ENCODE measurements around the gene MPST.

DNA sequence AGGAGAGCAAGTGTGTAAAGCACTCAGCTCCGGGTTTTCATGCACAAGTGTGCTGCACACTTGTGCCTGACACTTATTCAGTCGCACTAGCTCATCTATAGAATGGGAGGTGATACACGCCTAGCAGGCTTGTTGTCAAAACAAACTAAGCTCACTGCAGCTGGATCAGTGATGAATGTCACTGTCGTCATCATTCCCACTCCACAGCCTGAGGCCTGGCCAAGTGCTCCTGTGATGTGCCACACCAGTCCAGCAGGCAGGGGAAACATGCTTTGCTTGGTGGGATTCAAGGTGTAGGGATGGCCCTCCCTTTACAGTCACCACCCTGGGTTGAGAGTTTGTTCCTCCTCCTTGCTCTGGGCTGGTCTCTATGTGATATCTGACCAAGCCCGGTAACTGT lies 6.8 kb downstream of the MPST start:
- TF ChIP-seq, protein P1, sequence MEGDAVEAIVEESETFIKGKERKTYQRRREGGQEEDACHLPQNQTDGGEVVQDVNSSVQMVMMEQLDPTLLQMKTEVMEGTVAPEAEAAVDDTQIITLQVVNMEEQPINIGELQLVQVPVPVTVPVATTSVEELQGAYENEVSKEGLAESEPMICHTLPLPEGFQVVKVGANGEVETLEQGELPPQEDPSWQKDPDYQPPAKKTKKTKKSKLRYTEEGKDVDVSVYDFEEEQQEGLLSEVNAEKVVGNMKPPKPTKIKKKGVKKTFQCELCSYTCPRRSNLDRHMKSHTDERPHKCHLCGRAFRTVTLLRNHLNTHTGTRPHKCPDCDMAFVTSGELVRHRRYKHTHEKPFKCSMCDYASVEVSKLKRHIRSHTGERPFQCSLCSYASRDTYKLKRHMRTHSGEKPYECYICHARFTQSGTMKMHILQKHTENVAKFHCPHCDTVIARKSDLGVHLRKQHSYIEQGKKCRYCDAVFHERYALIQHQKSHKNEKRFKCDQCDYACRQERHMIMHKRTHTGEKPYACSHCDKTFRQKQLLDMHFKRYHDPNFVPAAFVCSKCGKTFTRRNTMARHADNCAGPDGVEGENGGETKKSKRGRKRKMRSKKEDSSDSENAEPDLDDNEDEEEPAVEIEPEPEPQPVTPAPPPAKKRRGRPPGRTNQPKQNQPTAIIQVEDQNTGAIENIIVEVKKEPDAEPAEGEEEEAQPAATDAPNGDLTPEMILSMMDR (conservative IDR thresholded peaks at IDR 0.05 in 1 of 2, IDR thresholded peaks at IDR 0.05 in 1 of 2; ENCODE audit: low read depth in 1 of 2, low read length in 2 of 2): no peak
- no peak for TF ChIP-seq EZH2 (IDR thresholded peaks at IDR 0.05; ENCODE audit: low read length, missing control alignments)

Measured in fibroblast of lung (primary cell).